Body of pancreas (tissue), 4 donors: ENCODE data around the gene ERC1. TPM values are rescaled to one million over a fixed set of nuclear protein-coding genes. Genes with fewer than 3 reads are reported as not detected.

ENCODE experiments used
- ATAC-seq: fragments of 150-250 bp; one replicate; pipeline ENCODE4 v1.9.1; 2016
- DNase-seq, 4 donors: peaks; one replicate each; pipeline ENCODE4 v3.0.0-alpha.2; 2019
- H3K27ac ChIP-seq, 4 donors: fragments of 200-600 bp; sonication (generic); 1 replicate in 3 of 4; 2 replicates in 1 of 4; pipeline versions ENCODE4 v1.5.1 to v1.6.1; 2016 to 2019; ENCODE audit warnings: mild to moderate bottlenecking in 1 of 4, mixed read lengths in 1 of 4, moderate library complexity in 1 of 4
- H3K27me3 ChIP-seq, 2 donors: fragments of 200-600 bp; sonication (generic); one replicate each; pipeline ENCODE4 v1.6.0; 2016; ENCODE audit warnings: mild to moderate bottlenecking in 1 of 2
- H3K36me3 ChIP-seq, 2 donors: fragments of 200-600 bp; sonication (generic); replicated peaks in 1 of 2; 2 replicates each; pipeline ENCODE4 v1.5.1; 2016; ENCODE audit warnings: low read depth in 2 of 2; ENCODE audit not compliant: insufficient read depth in 1 of 2
- H3K4me1 ChIP-seq: fragments of 200-600 bp; sonication (generic); one replicate; pipeline ENCODE4 v1.6.0; 2016
- H3K4me3 ChIP-seq, 2 donors: fragments of 200-600 bp; sonication (generic); 1 replicate in 1 of 2; 2 replicates in 1 of 2; pipeline ENCODE4 v1.5.1; 2016 to 2019
- H3K9me3 ChIP-seq, 3 donors: fragments of 200-600 bp; sonication (generic); 1 replicate in 2 of 3; 2 replicates in 1 of 3; pipeline ENCODE4 v1.5.1; 2016
- POLR2A ChIP-seq, 3 donors: fragments of 450-650 bp; IDR thresholded peaks; one replicate each; pipeline ENCODE4 v1.6.1; 2016; ENCODE audit warnings: antibody characterized with exemption in 3 of 3, mild to moderate bottlenecking in 2 of 3
- WGBS, 2 donors: methylation state at CpG; one replicate each; pipeline ENCODE4 v1.1.5; 2017; 5-methylcytosine and 5-hydroxymethylcytosine counted together
- intact Hi-C: fragments of 100-400 bp; cut with DNase I; formaldehyde crosslinking; loops from one replicate; pipeline ENCODE4 v1.15.1; 2023
- total RNA-seq, 2 donors: library from RNA; depleted of rRNA; stranded (reverse); fragments of >200 nt; gene quantifications; one replicate each; pipeline ENCODE4 v1.1.0, GENCODE V29; 2016
- TF ChIP-seq, protein P1 (sequence below), 7 experiments: fragments of 450-650 bp in 4 of 7; fragments of 200-600 bp in 3 of 7; sonication (generic) in 3 of 7; IDR thresholded peaks; one replicate each; pipeline ENCODE4 v1.5.1; 2016 to 2019; ENCODE audit warnings: antibody characterized with exemption in 7 of 7

The ERC1 gene
- total RNA-seq, 2 donors from 2014 or later, result 20.8 to 29.0 TPM

DNA sequence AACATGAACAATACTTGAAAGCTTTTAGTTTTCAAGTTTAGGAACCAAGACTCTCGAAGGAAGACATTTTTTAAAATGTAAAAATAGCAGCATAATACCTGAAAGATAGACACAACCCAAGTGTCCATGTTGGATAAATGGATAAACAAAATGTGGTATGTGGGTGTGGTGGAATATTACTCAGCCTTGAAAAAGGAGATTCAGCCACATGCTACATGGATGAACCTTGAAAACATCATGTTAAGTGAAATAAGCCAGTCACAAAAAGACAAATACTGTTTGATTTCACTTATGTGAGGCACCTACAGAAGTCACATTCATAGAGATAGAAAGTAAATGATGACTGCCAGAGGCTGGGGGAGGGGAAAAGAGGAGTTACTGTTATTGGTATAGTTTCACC, 374.7 kb downstream of the ERC1 start:
- no peak for DNase-seq
- Histone ChIP-seq H3K27ac (no peak overlapping the region), H3K27me3 (no peaks in the 10 kb centered on the region), H3K4me1 (no peaks in the 10 kb centered on the region), H3K9me3 (no peaks in the 10 kb centered on the region), H3K4me3 (no peak overlapping the region), H3K36me3 (no peaks in the 10 kb centered on the region)
- ATAC-seq, result no peak
- WGBS, 2 donors, result 88 to 100% methylated on average over 1 of the region's 1 CpG
- TF ChIP-seq, protein P1, sequence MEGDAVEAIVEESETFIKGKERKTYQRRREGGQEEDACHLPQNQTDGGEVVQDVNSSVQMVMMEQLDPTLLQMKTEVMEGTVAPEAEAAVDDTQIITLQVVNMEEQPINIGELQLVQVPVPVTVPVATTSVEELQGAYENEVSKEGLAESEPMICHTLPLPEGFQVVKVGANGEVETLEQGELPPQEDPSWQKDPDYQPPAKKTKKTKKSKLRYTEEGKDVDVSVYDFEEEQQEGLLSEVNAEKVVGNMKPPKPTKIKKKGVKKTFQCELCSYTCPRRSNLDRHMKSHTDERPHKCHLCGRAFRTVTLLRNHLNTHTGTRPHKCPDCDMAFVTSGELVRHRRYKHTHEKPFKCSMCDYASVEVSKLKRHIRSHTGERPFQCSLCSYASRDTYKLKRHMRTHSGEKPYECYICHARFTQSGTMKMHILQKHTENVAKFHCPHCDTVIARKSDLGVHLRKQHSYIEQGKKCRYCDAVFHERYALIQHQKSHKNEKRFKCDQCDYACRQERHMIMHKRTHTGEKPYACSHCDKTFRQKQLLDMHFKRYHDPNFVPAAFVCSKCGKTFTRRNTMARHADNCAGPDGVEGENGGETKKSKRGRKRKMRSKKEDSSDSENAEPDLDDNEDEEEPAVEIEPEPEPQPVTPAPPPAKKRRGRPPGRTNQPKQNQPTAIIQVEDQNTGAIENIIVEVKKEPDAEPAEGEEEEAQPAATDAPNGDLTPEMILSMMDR (IDR thresholded peaks at IDR 0.05), result no peak
- no peak for TF ChIP-seq POLR2A (IDR thresholded peaks at IDR 0.05)
- intact Hi-C loops, result no loop called here

DNA sequence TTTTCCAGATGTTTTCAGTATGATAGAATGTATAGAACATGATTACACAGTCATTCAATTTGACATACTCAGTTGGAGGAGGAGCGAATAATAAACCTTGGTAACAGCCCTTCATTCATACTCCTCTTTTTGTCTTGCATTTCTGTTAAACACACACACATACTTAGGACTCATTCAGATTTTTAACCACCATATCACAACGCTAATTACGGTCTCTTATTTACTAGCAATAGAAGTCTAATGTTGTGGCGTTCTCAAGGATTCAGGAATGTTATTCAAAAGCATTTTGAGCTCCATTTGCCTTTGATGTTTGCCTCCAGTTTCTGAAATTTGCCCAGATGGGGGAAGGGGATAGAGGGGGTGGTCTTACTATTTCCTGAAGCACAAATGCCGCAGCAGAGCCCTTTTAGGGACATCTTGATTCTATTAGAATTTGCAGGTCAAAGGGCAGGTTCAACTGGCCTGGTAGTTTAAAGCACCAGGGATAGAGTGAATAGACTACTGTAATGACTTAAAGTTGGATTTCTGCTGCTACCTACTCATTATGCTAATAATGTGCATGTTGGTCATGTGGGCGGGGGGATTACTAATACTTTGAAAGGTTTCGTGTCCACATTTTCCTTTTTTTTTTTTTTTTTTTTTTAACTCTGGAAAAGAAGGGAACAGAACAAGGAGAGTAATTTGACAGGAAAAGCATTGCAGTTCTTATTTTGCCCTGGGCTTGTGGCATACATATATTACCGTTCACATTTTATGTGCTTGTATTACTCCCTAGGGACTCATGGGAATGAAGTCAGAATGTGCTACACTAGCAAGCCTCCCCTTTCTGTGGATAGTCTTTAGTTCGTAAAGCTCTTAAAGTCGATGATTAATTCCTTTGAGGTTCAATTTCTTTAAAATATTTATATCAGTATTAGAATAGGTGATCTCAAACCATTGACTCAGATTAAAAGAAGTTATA, 376.6 kb downstream of the ERC1 start:
- H3K36me3 ChIP-seq, result no peaks in the 10 kb centered on the region
- TF ChIP-seq, protein P1 (IDR thresholded peaks at IDR 0.05), result no peak
- no peak for TF ChIP-seq POLR2A (IDR thresholded peaks at IDR 0.05)
- H3K4me3 ChIP-seq, result no peak overlapping the region
- H3K9me3 ChIP-seq, result no peaks in the 10 kb centered on the region
- H3K4me1 ChIP-seq, result no peaks in the 10 kb centered on the region
- ATAC-seq, result no peak
- no peaks in the 10 kb centered on the region for H3K27me3 ChIP-seq
- no peak overlapping the region for H3K27ac ChIP-seq
- DNase-seq, result no peak
- 91% methylated on average over 10 of the region's 10 CpGs for WGBS, 2 donors
- intact Hi-C loops, result no loop called here

DNA sequence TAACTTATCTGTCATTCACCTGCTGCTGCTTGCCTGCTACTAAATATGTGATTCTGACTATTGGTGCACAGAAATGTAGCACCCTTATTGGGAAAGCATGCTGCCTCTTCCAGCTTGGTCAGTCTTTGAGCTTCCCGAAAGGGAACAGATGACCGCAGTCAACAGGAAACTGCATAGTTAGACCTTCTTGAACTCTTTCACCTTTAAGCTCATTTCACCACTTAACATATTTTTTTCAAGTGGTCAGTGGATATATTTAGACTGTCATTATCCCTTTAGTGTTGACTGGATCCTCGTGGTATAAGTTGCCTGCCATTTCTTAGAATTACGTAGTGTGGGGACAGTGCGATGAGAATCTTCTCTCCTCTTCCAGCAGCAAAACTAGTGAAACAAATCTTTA, 378.4 kb downstream of the ERC1 start:
- intact Hi-C loops, result no loop called here
- Histone ChIP-seq H3K27me3 (no peaks in the 10 kb centered on the region), H3K27ac (no peak overlapping the region), H3K36me3 (no peaks in the 10 kb centered on the region), H3K4me1 (no peaks in the 10 kb centered on the region), H3K9me3 (no peaks in the 10 kb centered on the region), H3K4me3 (no peak overlapping the region)
- TF ChIP-seq, protein P1 (IDR thresholded peaks at IDR 0.05), result no peak
- no peak for TF ChIP-seq POLR2A (IDR thresholded peaks at IDR 0.05)
- ATAC-seq, result no peak
- DNase-seq, result no peak
- WGBS, 2 donors, result 88 to 90% methylated on average over 5 of the region's 5 CpGs

DNA sequence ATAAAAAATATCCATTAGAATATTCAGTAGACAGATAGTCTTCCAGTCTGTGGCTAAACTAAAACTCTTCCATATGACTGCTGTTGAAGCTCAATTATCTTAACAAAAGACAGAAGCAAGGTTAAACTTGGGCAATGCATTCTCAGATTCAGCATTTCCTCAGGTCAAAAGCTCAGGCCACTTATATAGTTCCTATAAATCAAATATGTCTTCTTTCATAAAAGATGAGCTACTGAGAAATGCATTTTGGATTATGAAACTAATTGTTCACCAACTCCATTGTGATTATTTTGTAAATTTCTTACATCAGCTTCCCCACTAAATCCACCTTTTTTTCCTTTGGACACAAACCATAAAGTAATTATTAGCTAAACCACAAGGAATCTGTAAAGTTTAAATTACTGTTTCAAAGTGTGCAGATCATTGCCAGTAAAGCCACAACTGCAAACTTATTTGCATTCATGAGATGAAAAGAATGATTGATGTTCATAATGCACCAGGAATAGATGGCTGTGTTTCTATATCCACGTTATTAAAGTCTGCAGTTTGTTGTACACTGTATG, 379.0 kb downstream of the ERC1 start:
- no peaks in the 10 kb centered on the region for H3K27me3 ChIP-seq
- ATAC-seq, result no peak
- no peaks in the 10 kb centered on the region for H3K36me3 ChIP-seq
- TF ChIP-seq POLR2A (IDR thresholded peaks at IDR 0.05), result no peak
- TF ChIP-seq, protein P1 (IDR thresholded peaks at IDR 0.05), result no peak
- no peaks in the 10 kb centered on the region for H3K9me3 ChIP-seq
- no peak overlapping the region for H3K4me3 ChIP-seq
- no peaks in the 10 kb centered on the region for H3K4me1 ChIP-seq
- DNase-seq, result no peak
- 75 to 85% methylated on average over 1 of the region's 1 CpG for WGBS, 2 donors
- no peak overlapping the region for H3K27ac ChIP-seq
- intact Hi-C loops, result no loop called here
